ENCODE measurements around the gene KIAA1755.

KIAA1755 gene

DNA sequence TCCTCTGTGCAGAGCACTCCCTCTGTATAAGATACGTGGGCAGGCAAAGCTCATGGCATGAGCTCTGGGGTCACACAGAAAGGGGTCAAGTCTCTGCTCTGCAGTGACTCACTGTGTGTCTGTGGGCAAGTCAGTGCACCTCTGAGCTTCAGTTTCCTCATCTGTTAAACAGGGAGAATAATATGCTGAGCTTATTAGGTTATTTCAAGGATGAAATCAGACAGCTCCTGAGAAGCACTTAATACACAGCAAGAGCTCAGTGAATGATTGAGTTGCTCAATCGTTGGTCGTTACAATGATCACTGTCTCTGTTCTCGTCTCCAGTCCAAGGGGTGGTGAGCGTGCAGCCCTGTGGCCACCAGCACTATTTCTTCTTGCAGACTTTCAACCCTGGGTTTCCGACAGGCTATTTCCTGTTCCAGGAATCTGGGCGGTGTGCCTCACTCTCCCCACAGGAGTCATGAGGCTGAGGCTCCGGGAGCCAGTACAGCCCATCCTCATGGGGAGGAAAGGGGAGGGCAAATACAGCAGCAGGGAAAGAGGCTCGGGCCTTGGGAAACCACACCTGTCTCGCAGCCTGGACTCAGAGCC, 28.9 kb downstream of the KIAA1755 start:
- DNase-seq, result no peak

DNA sequence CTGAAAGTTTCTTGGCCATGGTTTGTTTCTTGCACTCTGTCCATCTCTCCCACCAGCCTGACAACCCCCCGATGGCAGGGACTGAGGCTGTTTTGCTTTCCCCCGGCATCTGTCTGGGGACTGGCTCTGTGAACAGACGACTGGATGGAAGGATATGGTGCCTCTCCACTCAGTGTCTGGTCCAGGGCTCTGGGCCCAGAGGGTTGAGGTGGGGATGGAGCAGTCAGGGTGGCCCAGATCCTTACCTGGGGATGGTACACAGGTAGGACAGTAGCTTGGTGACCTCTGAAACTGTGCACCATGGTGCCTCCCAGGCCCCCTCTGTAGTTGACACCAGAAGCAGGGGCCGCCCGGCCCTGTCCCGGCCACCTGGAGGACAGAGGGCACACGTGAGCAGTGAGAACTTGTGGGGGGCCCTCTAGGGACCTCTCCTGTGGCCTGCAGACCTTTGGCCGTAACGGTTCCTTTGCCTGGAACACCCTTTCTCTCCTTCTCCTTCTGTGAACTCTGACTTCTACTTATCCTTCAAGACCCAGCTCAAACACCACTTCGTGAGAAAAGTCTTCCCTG, 29.5 kb downstream of the KIAA1755 start:
- DNase-seq, result no peak

DNA sequence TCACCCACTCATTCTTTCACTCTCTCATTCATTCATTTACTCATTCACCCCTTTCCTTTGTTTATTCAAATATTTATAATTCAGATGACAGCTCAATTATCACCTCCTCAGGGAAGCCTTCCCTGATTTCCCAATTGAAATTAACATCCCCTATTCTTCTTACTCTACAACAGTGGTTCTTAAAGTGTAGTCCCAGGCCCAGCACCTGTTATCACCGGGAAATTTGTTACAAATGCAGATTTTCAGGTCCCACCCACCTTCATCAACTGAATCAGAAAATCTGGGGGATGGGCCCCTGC, 30.3 kb downstream of the KIAA1755 start:
- no peak for DNase-seq

DNA sequence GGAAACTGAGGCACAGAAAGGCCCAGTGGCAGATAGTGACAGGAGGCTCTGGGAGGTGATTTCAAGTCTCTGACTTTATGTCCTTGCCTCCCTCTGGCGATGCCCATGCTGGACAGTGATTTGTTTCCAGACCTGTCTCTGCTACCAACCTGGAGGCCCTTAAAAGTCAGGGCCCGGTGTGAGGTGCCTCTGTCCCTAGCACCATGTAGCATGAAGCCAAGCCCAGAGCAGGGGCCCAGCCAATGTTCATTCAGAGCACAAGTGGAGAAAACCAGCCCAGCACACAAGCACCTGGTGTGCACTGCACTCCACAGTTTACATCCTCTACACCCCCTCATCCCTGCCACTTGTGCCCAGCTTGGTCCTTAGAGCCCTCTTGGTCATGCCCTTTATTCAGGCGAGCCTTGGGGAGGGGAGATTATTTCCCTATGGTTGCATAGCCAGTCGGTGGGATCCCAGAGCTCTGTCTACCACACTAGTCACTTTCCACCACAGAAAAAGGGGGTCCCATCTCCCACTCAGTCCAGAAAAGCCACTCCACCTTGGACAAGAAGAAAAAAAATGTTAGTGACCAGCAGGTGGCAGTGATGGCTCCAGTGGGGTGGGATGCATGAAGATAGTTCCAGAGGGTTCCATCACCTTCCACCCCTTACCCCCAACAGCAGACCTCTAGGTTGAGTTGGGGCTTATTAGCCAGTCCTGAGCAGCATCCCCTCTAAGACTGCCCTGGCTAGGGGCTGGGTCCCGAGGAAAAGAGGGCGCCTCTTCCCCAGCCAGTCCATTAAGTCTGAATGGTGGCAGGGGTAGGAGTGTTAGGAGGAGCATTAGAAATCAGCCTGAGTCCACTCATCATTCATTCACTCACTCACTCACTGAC, 30.9 kb downstream of the KIAA1755 start:
- DNase-seq, result no peak

DNA sequence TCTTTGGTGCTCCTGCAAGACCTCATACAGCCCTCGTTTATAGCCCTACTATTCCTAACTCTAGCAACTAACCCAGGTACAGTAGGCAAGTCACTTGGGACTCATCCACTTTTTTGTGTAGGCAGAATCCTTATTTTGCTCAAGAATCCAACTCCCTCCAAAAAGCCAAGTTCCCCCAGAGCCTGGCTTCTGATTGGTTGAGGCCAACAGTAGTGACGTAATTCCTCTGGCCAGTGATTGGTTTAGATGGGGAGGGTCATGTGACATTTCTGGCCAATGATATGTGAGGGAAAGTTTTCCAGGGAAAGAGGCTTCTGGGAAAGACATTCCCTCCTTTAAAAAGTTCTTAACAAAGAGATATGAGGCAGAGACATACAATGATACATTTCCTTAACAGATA, 32.1 kb downstream of the KIAA1755 start:
- no peak for DNase-seq

DNA sequence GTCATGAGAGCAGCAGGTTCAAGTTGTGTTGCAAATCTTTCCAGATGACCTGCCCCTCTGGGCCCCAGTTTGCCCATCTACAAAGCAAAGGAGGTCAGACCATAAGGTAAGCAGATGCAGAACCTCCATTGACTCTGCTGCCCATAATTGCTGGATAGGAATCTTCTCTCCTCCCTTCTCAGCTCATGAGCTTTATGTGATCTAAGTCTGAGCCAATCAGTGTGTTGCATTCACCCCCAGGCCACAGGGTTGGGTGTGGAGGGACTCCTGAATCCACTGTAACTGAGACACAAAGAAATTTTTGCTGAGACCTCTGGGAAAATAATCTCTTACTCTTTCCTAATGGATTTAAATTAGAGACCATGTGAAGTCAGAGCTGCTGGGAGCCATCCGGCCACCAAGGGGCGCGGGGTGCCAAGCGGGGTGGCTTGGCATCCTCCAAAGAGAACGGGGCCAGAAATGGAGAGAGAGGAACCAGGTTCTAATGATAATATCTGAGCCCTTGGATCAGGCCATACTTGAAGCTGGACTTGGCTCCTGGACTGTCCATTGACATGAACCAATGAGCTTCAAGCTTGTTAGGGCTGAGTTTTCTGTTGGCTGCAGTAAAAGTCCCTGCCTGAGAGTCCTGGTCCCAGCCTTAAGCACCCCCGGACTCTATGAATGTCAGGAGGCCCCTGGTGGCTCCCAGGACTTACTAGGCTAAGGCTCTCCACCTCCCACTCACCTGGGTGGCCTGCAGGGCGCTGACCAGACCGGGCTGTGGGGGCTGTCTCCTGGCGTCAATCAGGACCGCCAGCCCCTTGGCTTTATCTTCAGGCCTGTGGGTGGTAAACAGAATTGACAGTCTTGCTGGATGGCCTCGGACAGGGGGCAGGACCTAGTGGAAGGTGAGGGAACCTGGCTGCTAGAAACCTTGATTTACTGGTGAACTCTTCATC, 32.8 kb downstream of the KIAA1755 start:
- no peak for DNase-seq

DNA sequence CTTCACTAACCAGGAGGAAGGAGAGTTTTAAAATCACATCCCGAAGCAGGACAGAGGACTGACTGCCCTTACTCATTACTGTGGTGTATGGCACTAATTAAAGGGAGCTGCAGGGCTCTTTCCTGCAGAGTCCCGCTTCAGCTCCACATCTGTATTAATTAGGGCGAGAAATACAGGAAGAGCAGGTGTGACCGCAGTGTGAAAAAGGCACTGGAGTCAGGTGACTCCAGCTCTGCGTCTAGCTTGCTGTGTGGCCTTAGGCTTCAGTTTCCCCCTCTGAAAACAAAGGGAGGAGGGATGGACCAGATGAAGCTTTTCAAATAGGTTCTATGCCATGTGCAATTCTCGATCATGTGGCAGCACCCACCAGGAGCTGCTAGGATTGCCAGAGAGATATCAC, 34.0 kb downstream of the KIAA1755 start:
- no peak for DNase-seq

DNA sequence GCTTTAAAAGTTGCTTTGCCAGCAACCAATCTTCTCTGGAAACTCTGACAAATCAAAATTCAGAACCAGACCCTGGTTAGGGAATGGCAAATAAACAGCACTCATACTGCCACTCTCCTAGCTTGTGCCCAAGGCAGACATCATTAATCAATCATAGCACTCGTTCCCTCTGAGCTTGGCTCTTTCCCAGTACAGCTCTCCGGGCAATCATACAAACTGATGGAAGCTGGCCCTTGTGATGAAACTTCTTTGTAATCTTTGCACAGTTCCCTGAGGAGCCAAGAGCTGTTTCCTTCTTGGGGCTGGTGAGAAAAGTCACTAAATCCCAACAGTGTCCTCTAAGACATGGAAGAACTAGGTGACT, 34.7 kb downstream of the KIAA1755 start:
- DNase-seq, result no peak

DNA sequence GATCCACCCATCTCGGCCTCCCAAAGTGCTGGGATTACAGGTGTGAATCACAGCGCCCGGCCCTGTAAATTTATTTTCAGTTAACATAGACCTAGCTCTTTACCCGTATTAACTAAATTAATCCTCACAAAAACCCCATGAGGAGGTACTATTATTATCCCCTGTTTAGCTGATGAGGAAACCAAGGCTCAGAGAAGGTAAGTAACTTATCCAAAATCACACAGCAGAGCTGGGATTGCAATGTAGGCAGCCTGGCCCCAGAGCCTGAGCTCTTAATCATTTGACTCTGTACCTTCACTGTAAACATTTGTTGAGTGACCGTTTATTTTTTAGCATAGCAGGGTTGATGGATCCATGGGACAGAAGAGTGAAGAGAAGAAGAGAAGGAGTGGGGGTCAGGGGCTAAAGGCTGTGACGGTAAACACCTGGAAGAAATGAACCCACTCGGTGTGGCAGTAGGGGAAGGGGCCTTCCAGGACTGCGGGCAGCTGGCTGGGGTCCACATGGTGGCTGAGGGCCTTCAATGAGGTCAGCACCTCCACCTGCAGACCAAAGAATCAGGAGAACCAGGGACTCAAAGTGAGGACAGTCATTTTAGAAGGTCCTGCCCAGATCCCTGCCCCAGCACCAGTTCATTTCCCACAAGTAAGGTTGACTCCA, 35.2 kb downstream of the KIAA1755 start:
- no peak for DNase-seq

DNA sequence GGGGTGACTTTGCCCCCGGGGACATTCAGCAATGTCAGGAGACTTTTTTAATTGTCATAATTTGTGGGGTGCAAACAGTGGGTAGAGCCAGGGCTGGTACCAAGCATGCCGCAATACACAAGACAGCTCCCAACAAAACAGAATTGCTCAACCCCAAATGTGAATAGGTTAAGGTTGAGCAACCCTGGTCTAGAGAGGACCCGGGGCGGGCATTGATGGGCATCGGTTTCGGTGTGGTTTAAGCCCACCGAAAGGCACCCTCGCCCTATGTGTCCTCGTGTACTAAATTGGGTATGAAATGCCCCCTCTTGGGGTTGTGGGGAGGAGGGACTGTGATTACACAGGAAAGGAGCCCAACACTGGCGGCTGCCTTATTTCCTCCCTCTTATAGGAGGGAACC, 36.0 kb downstream of the KIAA1755 start:
- no peak for DNase-seq

DNA sequence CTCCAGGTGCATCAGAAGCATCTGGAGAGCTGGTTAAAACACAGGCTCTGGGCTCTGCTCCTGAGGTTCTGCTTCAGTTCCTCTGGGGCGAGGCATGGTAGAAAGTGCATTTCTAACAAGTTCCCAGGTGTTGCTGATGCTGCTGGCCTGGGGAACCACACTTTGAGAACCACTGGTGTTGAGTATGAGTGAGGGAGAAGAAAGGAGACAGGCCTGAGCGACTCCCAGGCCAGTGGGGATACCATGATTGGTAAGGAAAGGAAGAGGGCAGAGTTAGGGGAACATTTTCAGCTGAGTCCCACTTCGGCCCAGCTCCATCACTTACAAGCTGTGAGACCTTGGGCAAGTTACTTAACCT, 36.8 kb downstream of the KIAA1755 start:
- DNase-seq, result no peak

DNA sequence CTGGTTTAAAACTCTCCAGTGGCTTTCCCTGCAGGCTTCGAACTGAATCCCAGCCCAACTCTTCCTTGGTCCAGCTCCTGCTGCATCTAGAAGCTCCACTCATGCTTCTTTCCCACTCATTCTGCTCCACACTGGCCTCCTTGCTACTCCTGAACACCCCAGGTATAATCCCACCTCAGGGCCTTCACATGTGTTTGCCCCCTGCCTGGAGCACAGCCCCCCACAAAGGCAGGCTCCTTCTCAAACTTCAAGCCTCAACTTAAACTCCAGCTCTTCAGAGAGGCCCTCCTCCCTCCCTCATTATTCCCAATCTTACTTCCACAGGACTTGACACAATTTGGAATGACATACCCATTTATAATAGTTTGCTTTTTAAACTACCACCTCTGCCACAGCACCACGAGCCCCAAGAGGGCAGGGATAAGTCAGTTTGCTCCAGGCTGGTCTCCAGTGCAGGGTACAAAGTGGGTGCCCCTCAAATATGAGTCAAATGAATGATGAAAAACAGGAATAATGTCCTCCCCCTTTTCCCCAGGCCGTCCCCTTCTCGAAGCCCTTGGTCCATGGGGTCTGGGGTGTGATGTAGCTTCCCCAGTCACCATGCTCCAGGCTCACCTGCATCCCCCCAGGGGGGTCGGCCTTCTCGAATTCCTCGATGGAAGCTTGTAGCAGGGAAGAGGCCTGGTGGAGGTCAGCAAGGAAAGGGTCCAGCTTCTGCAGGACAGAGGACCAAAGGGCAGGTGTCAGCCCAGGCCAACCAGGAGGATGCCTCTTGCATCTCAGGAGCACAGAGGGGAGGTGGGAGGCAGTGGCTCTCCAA, 37.4 kb downstream of the KIAA1755 start:
- DNase-seq, result no peak

DNA sequence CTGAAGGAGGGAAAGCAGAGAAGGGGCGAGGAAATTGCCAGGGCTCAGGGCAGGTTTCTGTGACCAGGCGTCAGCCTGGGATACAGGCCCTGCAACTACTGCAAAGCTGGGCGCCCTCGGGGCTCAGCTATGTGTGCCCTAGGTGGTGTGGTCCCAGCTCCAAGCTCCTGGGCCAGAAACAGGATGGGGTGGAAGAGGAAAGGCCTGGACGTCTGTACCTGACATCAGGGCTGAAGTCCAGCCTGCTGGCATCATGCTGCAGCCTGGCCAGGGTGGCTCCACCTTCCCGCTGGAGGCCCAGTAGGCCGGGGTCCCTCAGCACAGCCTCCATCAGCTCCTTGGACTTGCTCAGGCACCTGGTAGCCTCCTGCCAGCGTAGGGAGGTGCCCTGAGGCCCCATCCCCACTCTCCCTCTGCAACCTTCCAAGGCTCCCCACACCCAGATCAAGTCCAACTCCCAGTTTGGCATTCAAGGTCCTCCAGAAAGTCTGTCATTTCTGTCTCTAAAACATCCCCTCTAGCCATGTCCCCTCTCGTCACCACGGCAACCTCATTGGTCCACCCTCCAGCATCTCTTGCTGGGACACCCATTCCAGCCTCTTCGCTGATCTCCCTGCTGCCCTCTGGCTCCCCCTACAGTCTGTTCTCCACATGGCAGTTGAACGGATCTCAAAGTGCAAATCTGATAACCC, 38.2 kb downstream of the KIAA1755 start:
- DNase-seq, result no peak

DNA sequence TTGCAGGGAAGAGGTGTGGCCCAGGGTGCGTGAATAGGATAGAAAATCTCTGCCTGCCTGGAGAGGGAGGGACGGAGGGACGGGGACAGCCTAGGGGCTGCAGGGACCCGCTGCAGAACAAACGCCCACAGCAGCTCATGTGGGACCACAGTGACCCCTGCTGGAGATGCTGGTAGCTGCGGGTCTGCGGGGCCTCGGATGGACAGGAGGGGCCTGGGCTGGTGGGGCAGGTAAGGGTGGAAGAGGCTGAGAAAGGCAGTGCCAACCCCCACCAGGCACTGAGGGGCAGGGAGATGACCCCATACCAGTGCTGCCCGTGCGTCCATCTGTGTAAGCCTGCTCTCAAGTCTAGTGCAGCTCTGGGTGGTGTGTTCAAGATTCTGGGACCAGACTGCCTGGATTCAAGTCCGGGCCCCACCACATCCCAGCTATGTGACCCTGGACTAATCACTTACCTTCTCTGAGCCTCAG, 39.4 kb downstream of the KIAA1755 start:
- DNase-seq, result peak; percentile 14

DNA sequence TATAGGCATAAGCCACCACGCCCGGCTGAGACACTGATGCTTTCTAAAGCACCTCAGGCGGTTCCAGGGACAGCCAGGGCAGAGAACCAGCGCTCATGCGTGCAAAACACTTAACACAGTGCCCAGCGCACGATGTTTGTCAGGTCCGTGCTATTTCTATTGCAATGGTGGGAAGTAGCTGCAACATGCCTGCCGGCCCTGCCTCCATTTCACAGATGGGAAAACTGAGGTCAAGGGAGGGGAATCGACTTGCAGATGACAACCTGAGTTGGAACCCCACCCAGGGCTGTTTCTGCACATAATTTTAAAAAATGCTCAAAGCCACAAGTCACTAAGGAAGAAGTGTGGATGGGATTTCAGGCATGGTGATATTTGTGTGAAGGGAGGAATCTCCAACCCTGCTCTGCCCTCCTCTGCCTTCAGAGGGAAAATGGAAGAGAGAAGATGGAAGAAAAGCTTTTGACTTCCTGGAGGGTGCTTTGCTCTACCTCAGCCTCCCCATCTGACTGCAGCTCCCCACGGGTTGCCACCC, 39.9 kb downstream of the KIAA1755 start:
- DNase-seq, result no peak

DNA sequence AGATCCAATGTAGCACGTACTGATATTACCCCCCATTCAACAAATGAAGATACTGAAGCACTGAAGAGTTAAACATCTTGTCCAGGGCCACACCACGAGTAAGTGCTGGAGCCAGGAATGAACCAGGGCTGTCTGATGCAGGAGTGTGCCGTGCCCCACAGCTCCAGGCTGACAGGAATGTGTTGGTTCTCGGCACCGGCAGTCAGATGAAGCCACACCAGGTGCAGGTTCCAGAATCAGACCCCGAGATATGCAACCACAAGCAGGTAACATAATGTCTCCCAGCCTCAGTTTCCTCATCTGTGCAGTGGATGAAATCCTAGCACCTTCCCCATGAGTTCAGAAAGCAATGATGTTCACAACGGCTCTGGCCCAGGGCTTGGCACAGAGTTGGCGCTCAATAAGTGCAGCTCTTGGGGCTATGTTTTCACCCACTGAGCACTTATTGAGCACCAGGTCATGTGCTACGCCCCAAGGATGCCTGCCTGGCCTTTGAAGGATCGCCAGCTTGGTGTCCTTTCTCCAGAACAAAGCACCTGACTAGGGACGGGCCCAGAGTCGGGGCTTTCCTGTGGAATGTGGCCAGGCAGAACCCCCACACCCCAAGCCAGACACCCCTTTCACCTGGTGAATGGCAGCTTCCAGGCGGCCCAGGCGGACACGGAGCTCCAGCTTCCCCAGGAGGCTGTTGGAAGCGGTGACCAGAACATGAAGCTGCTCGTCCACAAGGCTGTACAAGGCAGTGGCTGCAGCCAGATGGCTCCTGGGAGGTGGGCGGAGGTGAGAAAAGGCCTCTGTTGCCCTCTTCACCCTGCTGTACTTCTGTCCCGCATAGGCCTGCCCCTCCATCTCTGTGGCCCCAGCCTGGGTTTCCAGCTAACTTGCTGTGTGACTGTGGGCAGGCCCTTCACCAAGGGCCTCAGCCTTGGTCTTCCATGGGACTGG, 41.3 kb downstream of the KIAA1755 start:
- DNase-seq, result no peak

DNA sequence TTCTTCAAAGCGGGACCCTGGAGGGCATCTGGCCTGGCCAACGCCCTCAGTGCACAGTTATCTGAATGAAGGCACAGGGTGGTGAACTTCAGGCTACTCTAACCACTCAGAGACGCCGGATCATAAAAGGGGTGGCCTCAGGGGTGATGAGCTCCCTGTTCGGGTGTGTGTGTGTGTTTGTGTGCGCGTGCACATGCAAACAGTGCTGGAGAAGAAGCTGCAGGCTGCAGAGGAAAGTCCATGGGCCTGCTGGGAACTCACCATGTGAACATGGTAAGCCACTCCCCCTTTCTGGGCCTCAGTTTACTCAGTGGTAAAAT, 42.0 kb downstream of the KIAA1755 start:
- DNase-seq, result no peak

DNA sequence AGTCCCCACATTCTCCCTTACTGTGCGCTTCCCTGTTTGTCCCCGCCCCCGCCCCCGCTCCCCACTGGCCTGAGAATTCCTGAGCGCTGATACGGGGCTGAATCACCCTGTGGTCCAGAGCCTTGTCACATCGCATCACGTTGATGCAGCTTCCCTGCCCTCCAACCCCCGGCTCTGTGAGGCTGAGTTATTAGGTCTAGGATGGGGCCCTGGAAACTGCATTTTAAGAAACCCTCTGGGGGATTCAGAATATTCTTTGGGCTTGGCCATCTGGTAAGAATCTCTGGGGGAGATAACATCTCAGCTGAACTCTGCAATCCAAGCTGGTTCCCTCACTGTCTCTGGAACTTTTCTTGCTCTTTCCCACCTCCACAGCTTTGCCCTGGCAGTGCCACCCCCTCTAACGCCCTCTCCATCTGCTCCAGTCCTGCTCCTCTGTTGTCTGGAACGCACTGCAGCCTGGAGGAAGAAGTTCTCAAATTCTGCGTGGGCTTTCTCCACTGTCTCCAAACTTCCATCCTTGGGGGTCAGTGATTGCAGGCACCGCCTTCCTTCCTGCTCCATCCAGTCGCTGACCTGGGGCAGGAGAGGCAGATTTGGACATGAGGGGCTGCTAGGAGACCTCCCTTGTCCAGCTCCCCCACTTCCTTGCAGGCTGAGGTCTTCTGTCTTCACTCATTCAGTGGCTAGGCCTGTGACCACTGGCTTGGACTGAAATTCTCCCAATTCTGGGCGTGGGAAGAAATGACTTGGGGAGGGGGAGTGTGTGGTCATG, 42.6 kb downstream of the KIAA1755 start:
- no peak for DNase-seq
